GM19193 (cell line): ENCODE results near the gene PRPF19.

Experiments used
- POLR2A ChIP-seq: IDR thresholded peaks from 4 replicates; pipeline ENCODE4 v1.6.1; 2011; ENCODE audit not compliant: insufficient read depth, insufficient read length; ENCODE audit errors: extremely low read depth

PRPF19 gene

DNA sequence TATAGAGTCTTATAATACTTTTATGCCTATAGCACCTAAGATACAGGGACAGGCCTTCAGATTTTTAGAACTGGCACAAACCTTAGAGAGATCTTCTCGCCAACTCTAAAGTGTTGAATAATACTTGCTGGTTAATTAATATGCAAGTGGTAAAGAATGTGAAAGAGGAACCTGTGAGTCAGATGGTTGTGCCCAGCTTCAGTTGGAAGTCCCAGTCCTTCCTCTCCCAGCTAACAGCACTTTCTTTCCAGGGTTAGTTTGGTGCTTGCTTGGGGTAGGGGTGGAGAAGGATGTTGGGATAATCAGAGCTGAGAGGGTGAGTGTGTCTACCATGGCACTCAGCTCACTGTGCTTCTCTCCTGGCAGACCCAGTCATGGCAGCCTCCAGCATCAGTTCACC, 12.9 kb upstream of the PRPF19 start:
- TF ChIP-seq POLR2A, result no peak

DNA sequence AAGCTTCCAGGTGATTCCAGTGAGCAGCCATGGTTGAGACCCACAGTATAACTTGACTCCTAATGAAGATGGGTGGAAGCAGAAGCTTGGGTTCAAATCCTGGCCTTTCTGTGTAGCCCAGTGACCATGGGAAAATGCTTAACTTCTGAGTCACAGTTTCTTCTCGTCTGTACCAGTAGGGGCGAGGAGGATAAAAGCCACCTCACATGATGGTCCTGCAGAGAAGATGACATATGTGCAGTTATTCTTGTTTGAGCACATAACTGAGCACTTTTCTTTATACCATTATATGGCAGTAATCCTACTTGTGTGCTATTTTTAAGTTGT, 12.5 kb upstream of the PRPF19 start:
- no peak for TF ChIP-seq POLR2A

DNA sequence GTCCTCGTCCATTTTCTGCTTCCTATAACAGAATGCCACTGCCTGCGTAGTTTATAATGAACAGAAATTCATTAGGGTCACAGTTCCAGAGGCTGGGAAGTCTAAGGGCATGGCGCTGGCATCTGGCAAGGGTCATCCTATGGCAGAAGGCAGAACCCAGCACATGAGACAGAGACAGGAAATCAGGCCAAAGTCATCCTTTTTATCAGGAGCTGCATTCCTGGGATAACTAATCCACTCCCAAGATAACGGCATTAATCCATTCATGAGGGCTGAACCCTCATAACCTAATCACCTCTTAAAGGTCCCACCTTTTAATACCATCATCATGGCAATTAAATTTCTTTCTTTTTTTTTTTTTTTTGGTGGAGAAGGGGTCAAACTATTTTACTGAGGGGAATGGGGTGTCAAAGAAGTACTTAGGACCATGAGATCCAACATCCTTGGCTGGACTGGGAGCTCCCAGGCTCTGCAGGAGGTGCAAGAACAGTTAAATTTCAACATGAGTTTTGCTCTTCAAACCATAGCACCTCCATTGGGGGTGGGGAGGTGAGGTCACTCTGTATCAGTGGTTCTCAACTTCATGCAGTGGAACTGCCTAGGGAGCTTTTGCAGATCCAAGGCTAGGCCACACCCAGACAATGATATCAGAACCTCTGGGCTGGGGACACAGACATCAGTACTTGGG, 12.0 kb upstream of the PRPF19 start:
- TF ChIP-seq POLR2A, result no peak

DNA sequence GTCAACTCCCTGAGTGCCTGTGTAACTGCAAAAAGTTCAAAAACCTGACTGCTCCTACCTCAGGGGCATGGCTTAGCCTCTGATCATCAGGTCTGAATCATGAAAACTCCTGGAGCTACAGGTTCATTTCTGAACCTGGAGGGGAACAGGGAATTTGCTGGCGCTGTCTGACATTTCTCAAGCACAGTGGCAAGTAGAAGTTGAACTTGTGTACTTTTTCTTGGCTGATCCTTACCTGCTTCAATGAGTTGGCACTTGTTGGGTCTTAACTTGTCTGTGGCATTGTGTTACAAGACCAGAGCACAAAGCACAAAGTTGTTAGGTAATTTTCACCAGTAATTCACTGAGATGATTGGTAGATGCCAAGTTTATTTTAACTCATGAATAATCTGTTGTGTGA, 10.9 kb upstream of the PRPF19 start:
- no peak for TF ChIP-seq POLR2A

DNA sequence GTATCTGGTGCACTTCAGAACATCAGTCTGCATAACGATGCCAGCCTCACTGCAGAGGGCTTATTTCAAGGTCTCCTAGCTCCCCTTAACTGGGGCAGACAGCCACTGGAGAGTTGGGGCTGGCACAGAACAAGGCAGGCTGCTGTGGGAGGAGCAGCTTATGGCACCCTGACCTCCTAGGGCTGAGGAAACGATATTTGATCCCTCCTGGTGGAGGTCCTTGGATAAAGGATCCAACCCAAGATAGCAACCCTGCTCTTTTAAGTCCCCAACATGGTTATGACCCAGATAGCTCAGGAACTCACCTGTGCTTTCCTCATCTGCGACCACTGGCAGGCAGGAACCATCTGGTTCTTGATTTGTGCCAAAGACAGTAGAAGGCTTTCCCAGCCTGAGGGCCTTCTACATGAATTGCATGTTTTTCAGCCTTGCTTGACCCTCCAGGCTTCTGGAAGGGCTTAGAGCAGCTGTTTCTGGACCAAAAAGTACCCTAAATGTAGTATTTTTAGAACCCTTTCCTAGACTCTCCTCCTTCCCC, 10.4 kb upstream of the PRPF19 start:
- TF ChIP-seq POLR2A, result no peak

DNA sequence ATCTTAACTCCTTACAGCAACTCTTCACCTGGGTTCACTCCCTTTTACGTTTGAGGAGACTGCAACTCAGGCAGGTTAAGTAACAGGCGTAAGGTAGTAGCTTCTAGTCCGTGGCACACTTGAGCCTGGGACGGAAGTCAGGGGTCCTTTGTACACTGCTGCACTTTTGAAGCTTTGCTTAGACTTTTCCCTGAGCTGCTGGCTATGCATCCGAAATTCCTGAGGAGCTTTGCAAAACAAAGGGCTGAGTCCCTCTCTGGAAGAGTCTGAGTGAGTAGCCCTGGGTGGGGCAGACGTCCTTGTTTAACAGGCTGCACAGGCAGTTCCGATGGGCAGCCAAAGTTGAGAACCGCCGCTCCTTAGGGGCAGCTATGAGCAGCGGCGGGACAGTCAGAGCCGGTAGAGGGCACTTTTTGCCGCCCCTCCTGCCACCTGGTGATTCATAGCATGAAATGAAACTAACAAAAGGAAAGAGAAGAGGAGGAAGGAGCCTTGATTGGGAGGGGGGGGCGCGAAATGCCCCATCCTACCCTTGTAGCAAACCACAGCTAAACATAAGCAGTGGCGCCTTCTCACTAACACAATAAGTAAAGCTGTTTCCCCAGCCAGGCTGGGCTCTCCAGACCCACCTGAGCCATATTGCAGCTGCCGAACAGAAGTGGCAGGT, 9.0 kb upstream of the PRPF19 start:
- TF ChIP-seq POLR2A, result peak; percentile 60

DNA sequence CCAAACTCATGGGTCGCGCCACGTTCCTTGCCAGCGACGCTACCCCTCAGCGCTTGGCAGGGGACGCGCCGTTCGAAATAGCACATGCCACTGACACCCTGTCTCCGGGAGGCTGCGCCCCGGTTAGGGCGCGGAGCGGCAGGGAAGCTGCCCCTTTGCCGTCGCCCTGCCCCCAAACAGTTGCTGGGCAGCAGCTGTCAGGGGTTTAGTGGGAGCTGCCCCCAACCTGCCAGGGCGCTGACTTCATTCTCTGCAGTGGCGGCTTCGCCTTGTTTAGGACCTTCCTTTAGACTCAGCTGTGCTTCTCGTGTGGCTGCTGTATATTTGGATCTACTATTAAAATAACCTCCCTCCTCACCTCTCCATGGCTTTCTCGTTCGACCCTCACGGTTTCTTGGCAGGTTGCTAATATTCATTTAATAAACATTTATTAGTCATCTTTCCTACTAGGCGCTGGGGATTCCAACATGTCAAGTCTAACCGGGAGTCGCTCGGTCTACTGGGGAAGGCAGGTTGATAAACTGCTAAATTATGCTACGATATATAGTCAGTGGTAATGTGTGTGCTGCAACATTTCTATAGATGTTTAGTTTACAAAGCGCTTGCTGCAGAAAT, 8.4 kb upstream of the PRPF19 start:
- TF ChIP-seq POLR2A, result no peak

DNA sequence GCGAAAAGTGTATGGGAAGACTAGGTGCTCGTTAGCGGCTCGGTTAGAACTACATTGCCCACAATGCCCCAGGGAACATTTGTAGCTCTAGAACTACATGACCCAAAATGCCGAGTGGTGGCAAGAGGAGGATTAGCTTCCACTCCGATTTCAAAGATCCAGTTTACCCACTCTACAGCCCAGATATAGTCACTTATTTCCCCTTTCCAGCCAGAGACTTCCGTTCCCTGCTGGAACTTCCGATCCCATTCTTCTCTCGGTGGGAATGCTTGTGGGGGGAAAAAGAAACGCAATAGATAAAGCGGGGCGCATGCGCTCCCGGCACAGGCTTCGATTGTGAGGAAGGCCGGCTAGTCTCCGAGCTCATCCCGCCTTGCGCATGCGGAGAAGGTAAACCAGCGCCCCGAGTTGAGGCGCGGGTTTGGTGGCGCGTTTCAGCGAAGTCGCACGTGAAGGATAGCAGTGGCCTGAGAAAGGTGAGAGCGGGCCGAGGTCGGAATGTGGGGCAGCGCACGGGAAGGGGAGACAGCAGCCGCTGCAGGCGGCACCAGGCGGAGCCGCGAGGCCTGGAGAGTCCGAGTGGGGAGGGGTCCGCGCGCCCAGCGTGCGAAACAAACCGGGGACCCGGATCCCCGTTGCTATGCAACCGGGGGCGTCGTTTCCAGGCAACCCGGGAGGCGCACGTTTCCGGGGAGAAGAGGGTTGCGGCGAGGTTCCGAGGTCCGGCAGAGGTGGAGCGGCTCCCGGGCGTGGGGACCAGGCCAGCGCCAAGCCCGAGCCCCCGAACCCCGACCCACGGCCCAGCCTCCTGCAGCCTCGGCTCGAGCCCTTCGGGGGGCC, 7.6 kb upstream of the PRPF19 start, which contains the start of gene TMEM109:
Gene TMEM109 (plus strand): TSS at position 366 of the 840 bp plus-strand sequence. CDS start 5,536 bp downstream, outside the sequence.
- TF ChIP-seq POLR2A, result peak; percentile 39

DNA sequence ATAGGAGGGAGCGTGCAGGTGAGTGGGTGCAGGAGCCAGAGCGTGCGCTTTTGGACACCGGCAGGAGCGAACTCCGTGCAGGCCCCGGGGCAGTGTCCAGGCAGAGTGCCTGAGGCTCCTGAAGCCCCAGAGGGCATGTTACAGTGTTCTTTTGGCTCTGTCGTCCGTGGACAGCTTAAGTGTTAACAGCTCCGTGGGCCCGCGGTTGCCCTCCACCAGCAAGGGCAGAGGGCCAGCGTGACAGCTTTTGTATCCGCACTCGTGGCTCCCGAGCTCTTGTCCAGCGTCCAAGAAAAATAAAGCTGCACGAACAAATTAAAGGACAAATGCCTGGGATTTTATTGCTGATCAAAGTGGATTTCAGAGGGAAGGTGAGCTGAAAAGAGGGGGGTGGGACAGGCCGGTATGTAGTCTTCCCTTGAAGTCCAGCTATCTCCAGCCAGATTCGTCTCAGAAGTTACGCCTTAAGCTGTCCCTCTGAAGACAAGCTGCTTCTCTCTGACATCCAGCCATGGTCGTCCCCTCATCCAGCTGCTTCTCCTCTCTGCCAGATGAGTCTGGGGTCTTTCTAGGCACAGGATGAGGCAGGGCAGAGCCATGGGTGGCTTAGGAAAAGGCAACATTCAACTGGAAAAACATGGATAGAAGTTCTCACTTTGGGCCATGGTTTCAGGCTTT, 6.6 kb upstream of the PRPF19 start:
- no peak for TF ChIP-seq POLR2A

DNA sequence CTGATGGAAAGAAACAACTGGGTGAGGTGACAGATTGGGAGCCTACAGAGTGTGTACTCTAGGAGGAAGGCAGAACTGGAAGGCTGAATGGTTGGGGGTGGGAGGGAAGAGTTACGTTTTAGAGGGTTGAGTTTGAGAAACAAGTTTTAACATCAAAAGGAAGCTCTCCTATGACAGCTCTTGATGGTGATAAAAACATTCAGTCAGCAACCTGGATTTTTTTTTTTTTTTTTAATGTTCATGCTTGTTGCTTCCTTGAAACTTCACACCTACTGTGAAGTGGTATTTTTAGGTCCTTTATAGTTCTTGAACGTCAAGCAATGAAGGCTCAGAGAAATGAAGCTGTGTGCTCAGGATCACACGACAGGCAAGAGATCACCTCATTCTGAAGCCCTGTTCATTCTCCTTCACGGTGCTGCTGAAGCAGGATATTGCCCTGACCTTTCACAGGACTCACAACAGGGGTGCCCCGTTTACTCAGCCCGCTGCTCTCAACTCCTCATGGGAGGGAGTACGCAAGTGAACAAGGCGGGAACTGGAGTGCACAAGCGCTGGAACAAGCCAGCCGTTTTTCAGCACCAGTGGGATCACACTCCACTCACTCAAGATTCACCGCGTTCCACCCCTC, 6.0 kb upstream of the PRPF19 start:
- TF ChIP-seq POLR2A, result no peak

DNA sequence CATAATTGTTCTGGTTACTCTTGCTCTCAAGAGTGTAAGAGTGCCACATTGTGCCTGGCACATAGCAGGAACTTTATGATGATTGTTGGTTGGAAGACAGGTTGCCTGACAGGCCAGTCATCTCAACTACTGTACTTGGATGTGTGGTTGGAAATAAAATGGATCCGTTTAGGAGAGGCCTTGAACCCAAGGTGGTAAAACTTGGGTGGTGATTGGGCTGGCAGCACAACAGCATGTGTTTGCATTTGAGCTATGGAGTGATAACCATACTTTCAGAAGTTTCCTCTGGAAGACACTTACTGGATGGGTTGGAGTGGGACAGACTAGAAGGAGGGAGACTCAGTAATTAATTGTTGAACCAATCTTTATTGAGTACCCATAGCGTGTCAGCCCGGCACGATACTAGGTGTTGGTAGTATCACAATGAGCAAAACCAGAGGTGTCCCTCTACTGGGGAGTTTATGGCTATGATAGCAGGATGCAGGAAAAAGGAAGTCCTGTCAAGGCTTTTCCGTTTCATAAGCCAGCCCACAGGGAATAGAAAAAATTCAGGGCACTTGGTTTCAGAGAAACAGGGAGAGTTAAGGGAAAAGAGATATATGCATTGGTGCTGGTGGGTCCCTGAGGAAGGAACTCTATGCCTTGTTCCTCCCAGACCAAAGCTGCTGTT, 4.5 kb upstream of the PRPF19 start:
- TF ChIP-seq POLR2A, result no peak

DNA sequence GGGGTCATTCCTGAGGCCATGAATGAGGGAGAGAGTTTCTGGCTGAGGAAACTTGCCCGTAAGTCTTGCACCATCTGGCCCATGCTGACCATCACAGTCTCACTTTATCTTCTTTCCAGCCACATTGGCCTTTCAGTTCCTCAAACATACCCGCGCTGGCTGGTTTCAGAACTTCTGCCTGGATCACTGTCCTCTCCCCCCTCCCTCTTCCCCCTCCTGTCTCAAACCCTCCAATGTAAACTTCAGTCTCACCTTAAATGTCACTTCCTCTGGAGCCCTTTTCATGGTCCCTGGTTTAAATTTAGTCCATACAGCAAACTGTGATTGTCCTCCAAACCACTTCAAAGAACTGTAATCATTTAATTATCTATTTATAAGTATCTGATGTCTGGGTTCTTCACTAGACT, 3.9 kb upstream of the PRPF19 start:
- no peak for TF ChIP-seq POLR2A

DNA sequence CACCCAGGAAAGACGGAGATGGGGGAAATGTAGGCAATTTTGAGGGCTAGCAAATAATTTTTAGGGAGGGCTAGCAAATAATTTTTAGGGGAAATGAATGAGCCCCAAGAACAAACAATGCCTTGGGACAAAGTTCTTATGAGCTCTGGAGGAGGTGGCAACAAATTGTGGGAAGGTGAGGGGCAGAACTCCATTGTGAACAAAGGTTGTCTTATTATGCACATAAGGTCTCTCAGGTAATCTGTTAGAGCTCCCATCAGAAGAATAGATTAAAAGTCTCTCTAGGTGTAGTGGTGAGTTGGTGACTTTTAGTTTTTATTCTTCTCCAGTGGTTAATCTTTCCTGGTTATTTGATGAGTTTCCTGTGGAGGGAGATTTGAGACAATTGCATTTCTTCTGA, 2.4 kb upstream of the PRPF19 start:
- TF ChIP-seq POLR2A, result no peak
